Suprapubic skin (tissue), 4 donors: ENCODE data around the gene ADNP2. TPM values are rescaled to one million over a fixed set of nuclear protein-coding genes. Genes with fewer than 3 reads are reported as not detected.

Experiments used
- DNase-seq, 2 donors: peaks; one replicate each; pipeline ENCODE4 v3.0.0-alpha.2; 2019; ENCODE audit warnings: low spot score in 2 of 2
- H3K27ac ChIP-seq: fragments of 200-600 bp; sonication (generic); one replicate; pipeline ENCODE4 v1.5.1; 2019
- H3K27me3 ChIP-seq: fragments of 200-600 bp; sonication (generic); one replicate; pipeline ENCODE4 v1.5.1; 2019
- H3K36me3 ChIP-seq: fragments of 200-600 bp; sonication (generic); one replicate; pipeline ENCODE4 v1.5.1; 2019
- H3K4me1 ChIP-seq: fragments of 200-600 bp; sonication (generic); one replicate; pipeline ENCODE4 v1.5.1; 2019
- H3K4me3 ChIP-seq: fragments of 200-600 bp; sonication (generic); one replicate; pipeline ENCODE4 v1.5.1; 2019; ENCODE audit warnings: mild to moderate bottlenecking
- H3K9me3 ChIP-seq: fragments of 200-600 bp; sonication (generic); one replicate; pipeline ENCODE4 v1.5.1; 2019
- EP300 ChIP-seq: sonication (generic); formaldehyde crosslinking; IDR thresholded peaks from one replicate; pipeline ENCODE4 v1.6.1; 2017; ENCODE audit warnings: antibody characterized with exemption
- POLR2A ChIP-seq, 2 donors: fragments of 450-650 bp; IDR thresholded peaks; one replicate each; pipeline ENCODE4 v1.6.1; 2017; ENCODE audit warnings: antibody characterized with exemption in 2 of 2, mild to moderate bottlenecking in 2 of 2, moderate library complexity in 2 of 2
- POLR2AphosphoS5 ChIP-seq, 3 donors: sonication (generic); formaldehyde crosslinking; IDR thresholded peaks; one replicate each; pipeline ENCODE4 v1.6.1; 2017; ENCODE audit warnings: antibody characterized with exemption in 3 of 3
- WGBS: methylation state at CpG from one replicate; pipeline ENCODE4 v1.1.5; 2018; 5-methylcytosine and 5-hydroxymethylcytosine counted together
- total RNA-seq, 4 donors: library from RNA; depleted of rRNA; stranded (reverse); fragments of >200 nt; gene quantifications; one replicate each; pipeline ENCODE4 v1.1.0, GENCODE V29; 2016
- TF ChIP-seq, protein P1 (sequence below), 2 donors: fragments of 200-600 bp in 1 of 2; fragments of 450-650 bp in 1 of 2; sonication (generic) in 1 of 2; IDR thresholded peaks; one replicate each; pipeline ENCODE4 v1.5.1; 2016 to 2019; ENCODE audit warnings: antibody characterized with exemption in 2 of 2, mild to moderate bottlenecking in 1 of 2, moderate library complexity in 1 of 2

Gene ADNP2, protein sequence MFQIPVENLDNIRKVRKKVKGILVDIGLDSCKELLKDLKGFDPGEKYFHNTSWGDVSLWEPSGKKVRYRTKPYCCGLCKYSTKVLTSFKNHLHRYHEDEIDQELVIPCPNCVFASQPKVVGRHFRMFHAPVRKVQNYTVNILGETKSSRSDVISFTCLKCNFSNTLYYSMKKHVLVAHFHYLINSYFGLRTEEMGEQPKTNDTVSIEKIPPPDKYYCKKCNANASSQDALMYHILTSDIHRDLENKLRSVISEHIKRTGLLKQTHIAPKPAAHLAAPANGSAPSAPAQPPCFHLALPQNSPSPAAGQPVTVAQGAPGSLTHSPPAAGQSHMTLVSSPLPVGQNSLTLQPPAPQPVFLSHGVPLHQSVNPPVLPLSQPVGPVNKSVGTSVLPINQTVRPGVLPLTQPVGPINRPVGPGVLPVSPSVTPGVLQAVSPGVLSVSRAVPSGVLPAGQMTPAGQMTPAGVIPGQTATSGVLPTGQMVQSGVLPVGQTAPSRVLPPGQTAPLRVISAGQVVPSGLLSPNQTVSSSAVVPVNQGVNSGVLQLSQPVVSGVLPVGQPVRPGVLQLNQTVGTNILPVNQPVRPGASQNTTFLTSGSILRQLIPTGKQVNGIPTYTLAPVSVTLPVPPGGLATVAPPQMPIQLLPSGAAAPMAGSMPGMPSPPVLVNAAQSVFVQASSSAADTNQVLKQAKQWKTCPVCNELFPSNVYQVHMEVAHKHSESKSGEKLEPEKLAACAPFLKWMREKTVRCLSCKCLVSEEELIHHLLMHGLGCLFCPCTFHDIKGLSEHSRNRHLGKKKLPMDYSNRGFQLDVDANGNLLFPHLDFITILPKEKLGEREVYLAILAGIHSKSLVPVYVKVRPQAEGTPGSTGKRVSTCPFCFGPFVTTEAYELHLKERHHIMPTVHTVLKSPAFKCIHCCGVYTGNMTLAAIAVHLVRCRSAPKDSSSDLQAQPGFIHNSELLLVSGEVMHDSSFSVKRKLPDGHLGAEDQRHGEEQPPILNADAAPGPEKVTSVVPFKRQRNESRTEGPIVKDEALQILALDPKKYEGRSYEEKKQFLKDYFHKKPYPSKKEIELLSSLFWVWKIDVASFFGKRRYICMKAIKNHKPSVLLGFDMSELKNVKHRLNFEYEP
- 10 to 100 TPM; 24.7 to 39.3 (median 32.7) TPM for total RNA-seq

DNA sequence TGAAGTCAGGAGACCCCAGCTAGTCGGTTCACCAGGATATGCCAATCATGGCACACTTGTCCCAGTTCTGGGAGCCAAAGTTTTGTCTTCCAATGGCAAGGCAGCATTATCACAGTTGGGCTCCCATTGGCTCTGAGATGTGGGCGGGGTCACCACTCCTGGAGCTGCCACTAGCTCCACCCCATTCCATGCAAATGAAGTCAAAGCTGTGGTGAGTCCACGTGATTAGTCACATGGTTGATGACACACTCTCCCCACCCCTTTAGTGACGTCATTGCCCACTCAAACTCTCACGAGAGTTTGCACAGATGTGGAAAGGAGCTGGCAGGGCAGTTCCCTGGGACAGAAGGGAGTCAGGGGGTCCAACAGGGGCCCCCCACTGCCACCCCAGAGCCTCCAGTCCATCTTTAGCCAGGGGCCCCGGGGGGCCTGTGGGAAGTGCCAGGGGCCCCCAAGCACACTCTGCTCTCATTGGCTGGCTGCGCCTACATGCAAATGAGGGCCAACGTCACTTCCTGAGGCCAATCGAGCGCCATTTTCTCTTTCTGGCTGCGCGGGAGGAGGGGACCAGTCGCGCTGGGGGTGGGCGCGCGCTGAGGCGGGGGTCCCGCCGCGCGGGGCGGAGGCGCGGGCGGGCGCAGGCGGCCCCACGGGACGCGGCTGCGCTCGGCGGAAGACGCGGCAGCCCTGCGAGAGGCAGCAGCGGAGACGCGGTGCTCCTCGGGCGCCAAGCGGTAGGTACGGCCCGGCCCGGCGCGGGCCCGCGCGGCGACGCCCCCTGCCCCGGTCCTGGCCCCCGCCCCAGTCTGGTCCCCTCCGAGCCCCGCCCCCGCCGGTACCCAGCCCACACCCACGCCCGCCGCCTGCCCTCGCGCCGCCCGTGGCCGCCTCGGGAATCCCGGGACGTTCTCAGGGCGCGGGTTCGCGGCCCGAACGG, at the start of gene ADNP2:
Gene ADNP2, plus strand, starts transcription at position 524 of the 937 bp plus-strand sequence. CDS start 8,281 bp downstream, outside the sequence.
- peak in 1 of 2 donors; percentile 50 for TF ChIP-seq POLR2A (IDR thresholded peaks at IDR 0.05)
- TF ChIP-seq, protein P1, sequence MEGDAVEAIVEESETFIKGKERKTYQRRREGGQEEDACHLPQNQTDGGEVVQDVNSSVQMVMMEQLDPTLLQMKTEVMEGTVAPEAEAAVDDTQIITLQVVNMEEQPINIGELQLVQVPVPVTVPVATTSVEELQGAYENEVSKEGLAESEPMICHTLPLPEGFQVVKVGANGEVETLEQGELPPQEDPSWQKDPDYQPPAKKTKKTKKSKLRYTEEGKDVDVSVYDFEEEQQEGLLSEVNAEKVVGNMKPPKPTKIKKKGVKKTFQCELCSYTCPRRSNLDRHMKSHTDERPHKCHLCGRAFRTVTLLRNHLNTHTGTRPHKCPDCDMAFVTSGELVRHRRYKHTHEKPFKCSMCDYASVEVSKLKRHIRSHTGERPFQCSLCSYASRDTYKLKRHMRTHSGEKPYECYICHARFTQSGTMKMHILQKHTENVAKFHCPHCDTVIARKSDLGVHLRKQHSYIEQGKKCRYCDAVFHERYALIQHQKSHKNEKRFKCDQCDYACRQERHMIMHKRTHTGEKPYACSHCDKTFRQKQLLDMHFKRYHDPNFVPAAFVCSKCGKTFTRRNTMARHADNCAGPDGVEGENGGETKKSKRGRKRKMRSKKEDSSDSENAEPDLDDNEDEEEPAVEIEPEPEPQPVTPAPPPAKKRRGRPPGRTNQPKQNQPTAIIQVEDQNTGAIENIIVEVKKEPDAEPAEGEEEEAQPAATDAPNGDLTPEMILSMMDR (IDR thresholded peaks at IDR 0.05): no peak
- TF ChIP-seq POLR2AphosphoS5 (IDR thresholded peaks at IDR 0.05): peak in 2 of 3 donors; percentile 3 to 74
- no peak for TF ChIP-seq EP300
- Histone ChIP-seq H3K9me3 (no peaks in the 10 kb centered on the region), H3K27ac (peak within 1 kb of the TSS; percentile 97), H3K4me1 (peaks cover 19% of the 10 kb centered on the region), H3K4me3 (peak within 1 kb of the TSS; percentile 87), H3K27me3 (no peaks in the 10 kb centered on the region), H3K36me3 (no peaks in the 10 kb centered on the region)
- WGBS: 0% methylated on average over 1 of the region's 76 CpGs
- peak; percentile 93 to 95 for DNase-seq

DNA sequence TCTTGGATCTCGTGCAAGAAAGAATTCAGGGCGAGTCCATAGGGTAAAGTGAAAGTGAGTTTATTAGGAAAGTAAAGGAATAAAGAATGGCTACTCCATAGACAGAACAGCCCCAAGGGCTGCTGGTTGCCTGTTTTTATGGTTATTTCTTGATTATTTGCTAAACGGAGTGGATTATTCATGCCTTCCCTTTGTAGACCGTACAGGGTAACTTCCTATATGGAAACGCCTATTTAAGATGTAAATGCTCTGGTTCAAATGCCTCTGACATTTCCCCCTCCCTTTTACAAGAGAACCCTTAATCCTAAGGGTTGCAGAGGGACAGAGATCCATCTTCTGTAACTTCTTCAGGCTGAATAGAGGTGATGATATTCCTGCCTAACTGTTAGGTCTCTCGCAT, 49.1 kb upstream of the ADNP2 start:
- Histone ChIP-seq H3K36me3 (no peaks in the 10 kb centered on the region), H3K4me1 (no peaks in the 10 kb centered on the region), H3K9me3 (peaks cover 16% of the 10 kb centered on the region), H3K27me3 (no peaks in the 10 kb centered on the region), H3K27ac (no peak overlapping the region), H3K4me3 (no peak overlapping the region)
- TF ChIP-seq POLR2A (IDR thresholded peaks at IDR 0.05) (no peak), POLR2AphosphoS5 (IDR thresholded peaks at IDR 0.05) (no peak), EP300 (no peak)
- TF ChIP-seq, protein P1 (IDR thresholded peaks at IDR 0.05): no peak
- WGBS: 83% methylated on average over 6 of the region's 6 CpGs
- DNase-seq: no peak

DNA sequence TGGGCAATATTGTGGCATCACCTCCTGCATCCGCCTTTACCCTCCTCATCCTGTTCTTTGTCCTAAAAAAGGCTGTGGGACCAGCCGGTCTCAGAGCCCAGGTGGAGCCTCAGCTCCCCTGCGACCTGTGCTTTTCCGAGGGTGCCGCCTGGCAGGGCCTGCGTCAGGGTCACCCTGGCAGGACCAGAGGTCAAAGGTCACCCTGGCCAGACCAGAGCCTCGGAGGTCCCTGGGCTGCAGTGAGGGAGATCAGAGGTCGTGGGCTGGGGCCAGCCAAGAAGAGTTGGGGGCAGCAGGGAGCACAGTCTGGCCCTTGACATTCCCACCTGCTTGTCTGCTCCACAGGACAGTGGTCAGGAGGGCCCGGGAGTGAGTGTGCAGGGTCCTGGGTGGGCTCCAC, 43.4 kb upstream of the ADNP2 start:
- Histone ChIP-seq H3K27me3 (no peaks in the 10 kb centered on the region), H3K4me3 (no peak overlapping the region), H3K9me3 (no peaks in the 10 kb centered on the region), H3K36me3 (no peaks in the 10 kb centered on the region), H3K4me1 (peaks cover 5% of the 10 kb centered on the region), H3K27ac (no peak overlapping the region)
- TF ChIP-seq POLR2A (IDR thresholded peaks at IDR 0.05) (no peak), POLR2AphosphoS5 (IDR thresholded peaks at IDR 0.05) (no peak), EP300 (no peak)
- TF ChIP-seq, protein P1 (IDR thresholded peaks at IDR 0.05): no peak
- no peak for DNase-seq
- 90% methylated on average over 7 of the region's 9 CpGs for WGBS

DNA sequence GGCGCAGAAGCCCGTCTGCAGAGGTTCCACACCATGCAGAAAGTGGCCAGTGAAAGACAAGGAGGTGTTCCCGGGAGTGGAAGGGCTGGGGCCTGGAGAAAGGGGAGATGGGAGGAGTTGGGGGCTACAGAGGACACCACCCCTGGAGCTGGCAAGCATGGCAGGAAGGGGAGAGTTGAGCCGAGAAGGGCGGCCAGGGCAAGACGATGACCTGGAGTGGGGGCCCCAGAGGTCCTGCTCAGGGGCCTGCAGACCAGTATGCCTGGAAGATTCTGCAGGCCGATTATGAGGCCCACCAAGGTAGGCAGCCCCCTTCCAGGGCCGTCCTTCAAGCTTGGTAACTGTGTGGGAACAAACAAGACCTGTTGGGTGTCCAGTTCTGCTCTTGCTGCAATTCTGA, 41.7 kb upstream of the ADNP2 start:
- Histone ChIP-seq H3K27ac (no peak overlapping the region), H3K9me3 (no peaks in the 10 kb centered on the region), H3K27me3 (no peaks in the 10 kb centered on the region), H3K4me1 (peaks cover 5% of the 10 kb centered on the region), H3K4me3 (no peak overlapping the region), H3K36me3 (no peaks in the 10 kb centered on the region)
- no peak for DNase-seq
- TF ChIP-seq, protein P1 (IDR thresholded peaks at IDR 0.05): no peak
- no peak for TF ChIP-seq EP300
- TF ChIP-seq POLR2A (IDR thresholded peaks at IDR 0.05): no peak
- TF ChIP-seq POLR2AphosphoS5 (IDR thresholded peaks at IDR 0.05): no peak
- WGBS: 82% methylated on average over 8 of the region's 8 CpGs
